K562 (cell line): Measurements from ENCODE around the gene KLB. TPM values are rescaled to one million over a fixed set of nuclear protein-coding genes. Genes with fewer than 3 reads are reported as not detected.

Experiments
- ARNT ChIP-seq, 2 experiments: fragments of 450-650 bp; IDR thresholded peaks; 2 replicates each; pipeline ENCODE4 v1.6.1; 2016; ENCODE audit warnings: mild to moderate bottlenecking in 1 of 2
- ATF1 ChIP-seq, 2 experiments: fragments of 450-650 bp in 1 of 2; IDR thresholded peaks; 2 replicates each; pipeline ENCODE4 v1.6.1; 2016; ENCODE audit warnings: missing compliant biosample characterization in 1 of 2, missing genetic modification characterization in 1 of 2
- C11orf30 ChIP-seq: fragments of 450-650 bp; IDR thresholded peaks from 2 replicates; pipeline ENCODE4 v1.6.1; 2016; ENCODE audit warnings: low read depth, mild to moderate bottlenecking
- CEBPG ChIP-seq, 3 experiments: fragments of 200-800 bp in 1 of 3; sonication (Bioruptor generic) in 1 of 3; sonication (generic) in 1 of 3; formaldehyde crosslinking in 1 of 3; IDR thresholded peaks in 2 of 3; conservative IDR thresholded peaks in 1 of 3; 2 replicates each; pipeline versions ENCODE4 v1.6.1 to v1.8.0; 2016 to 2022; ENCODE audit warnings: missing compliant biosample characterization in 2 of 3, missing genetic modification characterization in 2 of 3, mild to moderate bottlenecking in 1 of 3, missing genetic modification reagents in 1 of 3
- CSDE1 ChIP-seq, 2 experiments: fragments of 450-650 bp; IDR thresholded peaks; 2 replicates each; pipeline ENCODE4 v1.6.1; 2016; ENCODE audit warnings: mild to moderate bottlenecking in 1 of 2
- CTCFL ChIP-seq: IDR thresholded peaks from 2 replicates; pipeline ENCODE4 v1.6.1; 2011; ENCODE audit warnings: borderline replicate concordance, low read depth, mild to moderate bottlenecking, moderate library complexity, low read length; ENCODE audit not compliant: insufficient read depth, poor library complexity, severe bottlenecking
- E2F4 ChIP-seq: sonication (generic); formaldehyde crosslinking; IDR thresholded peaks from 2 replicates; pipeline ENCODE4 v1.8.0; 2022; ENCODE audit warnings: mild to moderate bottlenecking, low read depth, missing genetic modification reagents
- ESRRA ChIP-seq: fragments of 450-650 bp; IDR thresholded peaks from 2 replicates; pipeline ENCODE4 v1.6.1; 2014; ENCODE audit warnings: low read depth, mild to moderate bottlenecking, moderate library complexity, borderline replicate concordance
- GTF2A2 ChIP-seq: IDR thresholded peaks from 2 replicates; pipeline ENCODE4 v1.6.1; 2016; ENCODE audit warnings: mild to moderate bottlenecking, missing genetic modification characterization, missing compliant biosample characterization
- GTF2F1 ChIP-seq: IDR thresholded peaks from 2 replicates; pipeline ENCODE4 v1.6.1; 2011; ENCODE audit warnings: low read depth, low read length, improper control_type of control experiment
- HNRNPLL ChIP-seq: fragments of 200-400 bp; formaldehyde crosslinking; IDR thresholded peaks from 2 replicates; pipeline ENCODE4 v1.6.1; 2017; ENCODE audit warnings: low read length, low read depth, mild to moderate bottlenecking; ENCODE audit not compliant: poor library complexity, severe bottlenecking
- NFE2 ChIP-seq: IDR thresholded peaks from 2 replicates; pipeline ENCODE4 v1.6.1; 2014; ENCODE audit warnings: antibody characterized with exemption, low read depth
- OTX1 ChIP-seq: fragments of 450-650 bp; formaldehyde crosslinking; IDR thresholded peaks from 2 replicates; pipeline ENCODE4 v1.4.0; 2022; ENCODE audit warnings: mild to moderate bottlenecking
- RBFOX2 ChIP-seq: fragments of 200-400 bp; formaldehyde crosslinking; IDR thresholded peaks from 2 replicates; pipeline ENCODE4 v1.6.1; 2017; ENCODE audit warnings: low read depth, mild to moderate bottlenecking, low read length, moderate library complexity
- ZBTB34 ChIP-seq: fragments of 250-450 bp; sonication (Bioruptor Pico); IDR thresholded peaks from 2 replicates; pipeline ENCODE4 v1.8.0; 2021; ENCODE audit warnings: mild to moderate bottlenecking, moderate library complexity
- ZNF133 ChIP-seq: fragments of 250-450 bp; sonication (Bioruptor Pico); IDR thresholded peaks from 2 replicates; pipeline ENCODE4 v1.4.0; 2020; ENCODE audit warnings: mild to moderate bottlenecking
- polyA plus RNA-seq, 8 experiments: library from polyadenylated mRNA; depleted of rRNA in 4 of 8; stranded (reverse) in 5 of 8; unstranded in 3 of 8; fragments of >200 nt; fragmentation: Nextera tagmentation in 2 of 8; fragmentation: Illumina TruSeq in 1 of 8; extraction: Ambion mirVana in 2 of 8; extraction: Trizol in 1 of 8; gene quantifications; 2 replicates each; pipeline versions ENCODE4 v1.2.1 to v1.2.3, GENCODE V29; 2011 to 2014; ENCODE audit warnings: inconsistent platforms in 1 of 8, missing spikeins in 1 of 8
- total RNA-seq, 7 experiments: library from RNA; depleted of rRNA in 6 of 7; stranded (reverse); fragments of >200 nt in 6 of 7; fragmentation: Illumina TruSeq in 2 of 7; extraction: Trizol in 2 of 7; gene quantifications; 2 replicates each; pipeline versions ENCODE4 v1.2.1 to v1.2.3, GENCODE V29; 2011 to 2021; ENCODE audit warnings: low replicate concordance in 1 of 7
- TF ChIP-seq, protein P1 (sequence below): sonication (generic); formaldehyde crosslinking; IDR thresholded peaks from 2 replicates; pipeline ENCODE4 v1.8.1; 2022; ENCODE audit warnings: missing genetic modification reagents
- TF ChIP-seq, protein P2 (sequence below): IDR thresholded peaks from 2 replicates; pipeline ENCODE4 v1.6.1; 2011; ENCODE audit not compliant: insufficient read length; ENCODE audit errors: extremely low read depth

Gene KLB
- total and polyA plus RNA-seq, 9 of the 15 experiments (the other 6 are each of a cell fraction or from before 2014, with no cell fraction given): 0.04 to 0.13 TPM; not detected in 7

DNA sequence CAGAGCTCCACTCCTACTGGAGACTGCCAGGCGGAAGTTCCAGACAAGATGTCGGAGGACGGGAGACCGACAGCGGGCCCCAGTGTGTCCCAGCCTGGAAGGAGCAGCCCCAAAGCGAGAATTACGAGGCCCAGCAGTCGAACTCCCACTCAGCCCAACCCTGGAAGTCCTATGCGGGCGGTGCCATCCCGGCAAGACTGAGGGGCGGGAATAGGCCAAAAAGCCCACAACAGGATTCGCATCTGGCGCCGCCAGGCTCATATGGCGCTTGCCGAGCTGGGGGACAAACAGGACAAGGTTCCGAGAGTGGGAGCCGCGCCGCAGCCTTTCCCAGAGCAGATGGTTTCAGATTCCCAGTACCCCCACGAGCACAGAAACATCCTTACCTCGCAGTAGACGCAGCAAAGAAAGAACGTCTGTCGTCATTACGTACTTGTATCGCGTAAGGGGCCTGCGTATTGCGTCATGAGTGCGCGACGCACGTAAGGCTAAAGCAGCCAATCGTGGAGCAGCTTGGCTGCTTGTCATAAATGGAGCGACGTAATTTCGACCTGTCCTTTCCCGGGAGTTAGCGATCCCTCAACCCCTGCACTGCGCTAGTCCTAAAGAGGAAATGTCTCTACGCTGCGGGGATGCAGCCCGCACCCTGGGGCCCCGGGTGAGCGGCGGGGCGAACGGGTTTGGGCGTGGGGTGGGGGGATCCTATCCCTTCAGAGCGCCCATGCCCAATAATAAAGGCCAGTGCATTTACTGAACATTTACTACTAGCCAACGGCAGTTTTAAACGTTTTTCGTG lies 52.0 kb downstream of the KLB start, which contains the start of the genes LIAS and RPL9 (continued):
- TF ChIP-seq HNRNPLL (peak; percentile 80), ZBTB34 (0 out of 2 replicates have a peak, but pooled peaks have one; percentile 19), ARNT (IDR thresholded peaks at IDR 0.05) (peak in 1 of 2 experiments; percentile 19; a peak in 2 of 4 replicates), GTF2A2 (tag) (0 out of 2 replicates have a peak, but pooled peaks have one; percentile 40), RBFOX2 (peak; percentile 98), ZNF133 (CRISPR knock-in tag) (no peak), ATF1 (CRISPR knock-in tag; IDR thresholded peaks at IDR 0.05) (peak; percentile 99), ATF1 (tag; IDR thresholded peaks at IDR 0.05) (peak; percentile 100), CTCFL (no peak), ESRRA (peak; percentile 94), C11orf30 (peak; percentile 96), NFE2 (no peak), CEBPG (CRISPR knock-in tag; IDR thresholded peaks at IDR 0.05) (peak; percentile 95), CEBPG (tag; conservative IDR thresholded peaks at IDR 0.05 in 1 of 2, IDR thresholded peaks at IDR 0.05 in 1 of 2) (peak; percentile 98 to 99), OTX1 (peak; percentile 7; the same call in 1 of the 2 replicates), GTF2F1 (peak; percentile 94), E2F4 (peak; percentile 79; the same call in 1 of the 2 replicates), CSDE1 (IDR thresholded peaks at IDR 0.05) (peak in 1 of 2 experiments; percentile 97; a peak in 2 of 4 replicates)
- TF ChIP-seq, protein P1, sequence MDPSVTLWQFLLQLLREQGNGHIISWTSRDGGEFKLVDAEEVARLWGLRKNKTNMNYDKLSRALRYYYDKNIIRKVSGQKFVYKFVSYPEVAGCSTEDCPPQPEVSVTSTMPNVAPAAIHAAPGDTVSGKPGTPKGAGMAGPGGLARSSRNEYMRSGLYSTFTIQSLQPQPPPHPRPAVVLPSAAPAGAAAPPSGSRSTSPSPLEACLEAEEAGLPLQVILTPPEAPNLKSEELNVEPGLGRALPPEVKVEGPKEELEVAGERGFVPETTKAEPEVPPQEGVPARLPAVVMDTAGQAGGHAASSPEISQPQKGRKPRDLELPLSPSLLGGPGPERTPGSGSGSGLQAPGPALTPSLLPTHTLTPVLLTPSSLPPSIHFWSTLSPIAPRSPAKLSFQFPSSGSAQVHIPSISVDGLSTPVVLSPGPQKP (CRISPR knock-in tag): no peak
- TF ChIP-seq, protein P2, sequence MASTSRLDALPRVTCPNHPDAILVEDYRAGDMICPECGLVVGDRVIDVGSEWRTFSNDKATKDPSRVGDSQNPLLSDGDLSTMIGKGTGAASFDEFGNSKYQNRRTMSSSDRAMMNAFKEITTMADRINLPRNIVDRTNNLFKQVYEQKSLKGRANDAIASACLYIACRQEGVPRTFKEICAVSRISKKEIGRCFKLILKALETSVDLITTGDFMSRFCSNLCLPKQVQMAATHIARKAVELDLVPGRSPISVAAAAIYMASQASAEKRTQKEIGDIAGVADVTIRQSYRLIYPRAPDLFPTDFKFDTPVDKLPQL: peak; percentile 88
